OCI-LY7 (cell line): ENCODE results near the gene MARK2. TPM values are rescaled to one million over a fixed set of nuclear protein-coding genes. Genes with fewer than 3 reads are reported as not detected.

Experiments used
- BruUV-seq: library from RNA; stranded (reverse); fragments of 400-500 nt; replicated peaks from 2 replicates; lab custom pipeline; 2021; lab: Mats Ljungman, UMichigan
- CTCF ChIA-PET: fragments of 300-600 bp; sonication (Branson Sonifier 250); formaldehyde crosslinking; loops from one replicate; lab custom pipeline; 2022; ENCODE audit warnings: antibody characterized with exemption; ENCODE audit not compliant: unreplicated experiment; lab: Charles Lee
- POLR2A ChIA-PET: fragments of 300-600 bp; sonication (Branson Sonifier 250); formaldehyde crosslinking; loops from one replicate; lab custom pipeline; 2022; ENCODE audit warnings: antibody characterized with exemption; lab: Charles Lee
- DNase-seq: peaks from one replicate; pipeline ENCODE4 v3.0.0-alpha.2; 2015; ENCODE audit warnings: low spot score
- H2AFZ ChIP-seq: fragments of 200-600 bp; sonication (generic), shearing (Covaris generic); 2 replicates; pipeline ENCODE4 v1.6.1; 2014; ENCODE audit warnings: mild to moderate bottlenecking, antibody characterized with exemption, low read length, moderate library complexity
- H3K27ac ChIP-seq: fragments of 200-600 bp; sonication (generic); 2 replicates; pipeline ENCODE4 v1.5.1; 2014; ENCODE audit warnings: mixed run types, low read depth, mild to moderate bottlenecking, moderate library complexity, low read length, inconsistent platforms; ENCODE audit not compliant: poor library complexity, severe bottlenecking
- H3K36me3 ChIP-seq: fragments of 200-600 bp; sonication (generic); 2 replicates; pipeline ENCODE4 v1.6.1; 2014; ENCODE audit warnings: mild to moderate bottlenecking, antibody characterized with exemption, low read length, moderate library complexity, mixed read lengths; ENCODE audit not compliant: insufficient read depth
- H3K4me1 ChIP-seq: fragments of 200-600 bp; sonication (generic); 2 replicates; pipeline ENCODE4 v1.5.1; 2014; ENCODE audit warnings: mild to moderate bottlenecking, low read length; ENCODE audit not compliant: insufficient read depth, poor library complexity, severe bottlenecking
- H3K4me2 ChIP-seq: fragments of 200-600 bp; sonication (generic); 2 replicates; pipeline ENCODE4 v1.6.1; 2014; ENCODE audit warnings: mild to moderate bottlenecking, low read length
- H3K4me3 ChIP-seq: fragments of 200-600 bp; sonication (generic); 2 replicates; pipeline ENCODE4 v1.5.1; 2014; ENCODE audit warnings: mild to moderate bottlenecking, low read depth, low read length; ENCODE audit not compliant: poor library complexity, severe bottlenecking
- H3K79me2 ChIP-seq: fragments of 200-600 bp; sonication (generic); 2 replicates; pipeline ENCODE4 v1.6.1; 2016; ENCODE audit warnings: low read depth, mild to moderate bottlenecking, low read length, moderate library complexity, mixed read lengths; ENCODE audit not compliant: insufficient read depth
- H3K9me2 ChIP-seq: fragments of 200-600 bp; sonication (generic); 2 replicates; pipeline ENCODE4 v1.6.1; 2016; ENCODE audit warnings: mild to moderate bottlenecking, low read length, mixed read lengths; ENCODE audit not compliant: insufficient read depth
- H3K9me3 ChIP-seq: fragments of 200-600 bp; sonication (generic); 2 replicates; pipeline ENCODE4 v1.6.1; 2014; ENCODE audit warnings: mild to moderate bottlenecking, mixed run types, low read length, mixed read lengths
- H4K20me1 ChIP-seq: fragments of 200-600 bp; sonication (generic); 2 replicates; pipeline ENCODE4 v1.6.1; 2014; ENCODE audit warnings: mild to moderate bottlenecking, antibody characterized with exemption, low read length, moderate library complexity, mixed read lengths; ENCODE audit not compliant: insufficient read depth
- EZH2phosphoT487 ChIP-seq: fragments of 200-600 bp; sonication (generic); IDR thresholded peaks from 2 replicates; pipeline ENCODE4 v1.6.1; 2018; ENCODE audit warnings: low read depth, borderline replicate concordance, mild to moderate bottlenecking, mixed run types, antibody characterized with exemption, low read length, moderate library complexity, mixed read lengths
- intact Hi-C: fragments of 100-400 bp; cut with micrococcal nuclease; formaldehyde crosslinking; loops from one replicate; pipeline ENCODE4 v1.10.0; 2022; ENCODE audit not compliant: unreplicated experiment
- total RNA-seq, 2 experiments: library from RNA; depleted of rRNA in 1 of 2; stranded (reverse); fragments of >200 nt in 1 of 2; shearing (Covaris generic) in 1 of 2; gene quantifications; 2 replicates each; pipeline ENCODE4 v1.2.3, GENCODE V29; 2014 to 2022
- TF ChIP-seq, protein P1 (sequence below): fragments of 200-600 bp; sonication (generic); conservative IDR thresholded peaks from 2 replicates; pipeline ENCODE4 v1.5.1; 2014; ENCODE audit warnings: mild to moderate bottlenecking, antibody characterized with exemption, low read length, moderate library complexity, mixed read lengths

MARK2 gene
- total RNA-seq, 2 experiments from 2014 or later = 22.7 to 45.4 TPM

DNA sequence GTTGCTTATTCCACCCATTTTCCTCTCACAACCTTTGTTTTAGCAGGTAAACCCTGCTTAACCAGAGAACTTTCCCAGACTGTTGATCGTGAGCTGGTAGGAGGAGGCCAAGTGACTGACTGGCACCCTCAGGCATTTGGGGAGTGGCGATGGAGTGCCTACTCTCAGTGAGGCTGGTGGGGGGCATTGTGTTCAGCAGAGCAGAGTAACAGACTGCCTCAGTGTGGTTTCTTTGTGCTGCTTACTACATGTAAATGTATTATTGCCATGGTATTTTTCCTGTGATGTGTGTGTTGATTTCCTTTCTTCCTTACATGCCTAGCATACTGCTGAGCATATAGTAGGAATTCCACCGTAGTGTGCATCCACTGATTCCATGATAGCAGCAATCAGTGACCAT is 2.6 kb downstream of the MARK2 start:
- ChIA-PET CTCF (no interaction called here), POLR2A (interaction anchor here (1.1 kb wide), 1 partner anchor 11 kb away, joined by 3 read pairs; no protein-coding TSS in a partner anchor)
- H3K79me2 ChIP-seq = peaks cover 73% of the 10 kb centered on the region
- DNase-seq = no peak
- H3K9me3 ChIP-seq = no peaks in the 10 kb centered on the region
- intact Hi-C loops = loop anchor here (2.0 kb wide), 1 partner anchor 17 kb away; no protein-coding TSS in a partner anchor
- peaks cover 42% of the 10 kb centered on the region for H3K4me1 ChIP-seq
- peak overlapping the region; percentile 97 for H3K4me3 ChIP-seq
- peaks cover 42% of the 10 kb centered on the region for H4K20me1 ChIP-seq
- H3K27ac ChIP-seq = no peak overlapping the region
- BruUV-seq = TSS peak; percentile 25
- peak overlapping the region; percentile 100 for H3K4me2 ChIP-seq
- TF ChIP-seq, protein P1, sequence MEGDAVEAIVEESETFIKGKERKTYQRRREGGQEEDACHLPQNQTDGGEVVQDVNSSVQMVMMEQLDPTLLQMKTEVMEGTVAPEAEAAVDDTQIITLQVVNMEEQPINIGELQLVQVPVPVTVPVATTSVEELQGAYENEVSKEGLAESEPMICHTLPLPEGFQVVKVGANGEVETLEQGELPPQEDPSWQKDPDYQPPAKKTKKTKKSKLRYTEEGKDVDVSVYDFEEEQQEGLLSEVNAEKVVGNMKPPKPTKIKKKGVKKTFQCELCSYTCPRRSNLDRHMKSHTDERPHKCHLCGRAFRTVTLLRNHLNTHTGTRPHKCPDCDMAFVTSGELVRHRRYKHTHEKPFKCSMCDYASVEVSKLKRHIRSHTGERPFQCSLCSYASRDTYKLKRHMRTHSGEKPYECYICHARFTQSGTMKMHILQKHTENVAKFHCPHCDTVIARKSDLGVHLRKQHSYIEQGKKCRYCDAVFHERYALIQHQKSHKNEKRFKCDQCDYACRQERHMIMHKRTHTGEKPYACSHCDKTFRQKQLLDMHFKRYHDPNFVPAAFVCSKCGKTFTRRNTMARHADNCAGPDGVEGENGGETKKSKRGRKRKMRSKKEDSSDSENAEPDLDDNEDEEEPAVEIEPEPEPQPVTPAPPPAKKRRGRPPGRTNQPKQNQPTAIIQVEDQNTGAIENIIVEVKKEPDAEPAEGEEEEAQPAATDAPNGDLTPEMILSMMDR = no peak
- no peak for TF ChIP-seq EZH2phosphoT487
- H3K9me2 ChIP-seq = no peaks in the 10 kb centered on the region
- no peak overlapping the region for H2AFZ ChIP-seq
- peaks cover 56% of the 10 kb centered on the region for H3K36me3 ChIP-seq

DNA sequence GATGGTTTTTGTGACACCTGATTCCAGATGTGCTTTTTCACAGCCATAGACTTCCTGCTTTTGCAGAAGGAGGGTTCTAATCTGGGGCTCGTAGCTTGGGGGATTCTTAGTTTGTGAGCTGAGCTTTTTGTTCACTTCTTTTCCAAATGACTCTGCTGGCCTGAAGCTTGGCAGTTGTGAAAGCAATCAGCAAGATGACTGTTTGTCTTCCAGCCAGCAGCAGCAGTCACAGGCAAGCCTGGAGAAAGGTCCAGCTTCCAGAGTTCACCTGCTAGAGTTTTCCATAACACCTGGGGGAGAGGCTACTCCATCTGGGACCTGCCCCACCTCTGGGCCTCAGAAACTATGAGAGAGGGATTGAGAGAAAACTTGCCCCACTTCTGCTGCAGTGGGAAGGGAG is 4.1 kb downstream of the MARK2 start:
- H3K9me2 ChIP-seq = no peaks in the 10 kb centered on the region
- no peaks in the 10 kb centered on the region for H3K9me3 ChIP-seq
- CTCF ChIA-PET = no interaction called here
- no TSS peak for BruUV-seq
- H3K79me2 ChIP-seq = peaks cover 88% of the 10 kb centered on the region
- H3K4me2 ChIP-seq = 0 out of 2 replicates have a peak overlapping the region, but pooled peaks have one; percentile 34
- H2AFZ ChIP-seq = no peak overlapping the region
- POLR2A ChIA-PET = interaction anchor here (0.7 to 1.8 kb wide), 4 partner anchors 10 to 31 kb away, joined by 3 to 11 read pairs (median 3); no protein-coding TSS in a partner anchor
- no peak overlapping the region for H3K4me3 ChIP-seq
- peaks cover 33% of the 10 kb centered on the region for H3K4me1 ChIP-seq
- no peak overlapping the region for H3K27ac ChIP-seq
- no peak for DNase-seq
- peaks cover 56% of the 10 kb centered on the region for H3K36me3 ChIP-seq
- intact Hi-C loops = no loop called here
- peaks cover 42% of the 10 kb centered on the region for H4K20me1 ChIP-seq
- TF ChIP-seq, protein P1 = no peak
- no peak for TF ChIP-seq EZH2phosphoT487

DNA sequence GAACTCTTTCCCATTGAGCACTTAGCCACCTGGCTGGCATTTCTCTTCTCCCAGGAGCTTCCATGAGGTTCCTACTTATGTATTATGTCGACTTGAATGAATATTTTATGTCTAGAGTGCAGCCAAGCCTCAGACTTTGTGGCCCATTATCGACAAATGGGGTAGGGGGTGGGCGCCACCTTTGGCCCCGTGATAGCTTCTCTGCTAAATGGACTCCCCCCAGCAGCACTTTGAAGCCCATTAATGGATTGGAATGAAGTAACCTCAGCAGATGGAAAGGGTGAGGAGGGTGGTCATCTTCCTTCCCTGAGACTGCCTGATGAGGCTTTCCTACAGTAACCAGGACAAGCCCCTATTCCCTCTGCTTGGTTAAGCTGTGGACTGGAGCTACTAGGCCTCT is 5.9 kb downstream of the MARK2 start:
- no peak for DNase-seq
- peaks cover 30% of the 10 kb centered on the region for H3K4me1 ChIP-seq
- peaks cover 37% of the 10 kb centered on the region for H4K20me1 ChIP-seq
- TF ChIP-seq, protein P1 = no peak
- TF ChIP-seq EZH2phosphoT487 = no peak
- BruUV-seq = no TSS peak
- H2AFZ ChIP-seq = no peak overlapping the region
- no peaks in the 10 kb centered on the region for H3K9me3 ChIP-seq
- POLR2A ChIA-PET = interaction anchor here (0.8 to 1.2 kb wide), 2 partner anchors 35 to 121 kb away, joined by 3 to 4 read pairs; no protein-coding TSS in a partner anchor
- no peak overlapping the region for H3K27ac ChIP-seq
- H3K36me3 ChIP-seq = peaks cover 56% of the 10 kb centered on the region
- no peak overlapping the region for H3K4me3 ChIP-seq
- no peaks in the 10 kb centered on the region for H3K9me2 ChIP-seq
- CTCF ChIA-PET = interaction anchor here (0.6 to 0.7 kb wide), 2 partner anchors 232 to 340 kb away, joined by 3 to 7 read pairs; no protein-coding TSS in a partner anchor
- H3K79me2 ChIP-seq = peaks cover 94% of the 10 kb centered on the region
- H3K4me2 ChIP-seq = no peak overlapping the region
- intact Hi-C loops = no loop called here
